Hepatocyte (in vitro differentiated cells): ENCODE results near the gene TEC.

Experiments
- CTCF ChIP-seq: fragments of 200-600 bp; sonication (generic); IDR thresholded peaks from 2 replicates; pipeline ENCODE4 v1.5.1; 2016; ENCODE audit warnings: antibody characterized with exemption, mild to moderate bottlenecking; ENCODE audit not compliant: poor library complexity
- EZH2 ChIP-seq: fragments of 200-600 bp; sonication (generic); IDR thresholded peaks from 2 replicates; pipeline ENCODE4 v1.6.1; 2016; ENCODE audit warnings: antibody characterized with exemption, mild to moderate bottlenecking, borderline replicate concordance

- TF ChIP-seq EZH2: no peak
- TF ChIP-seq CTCF: no peak
These were observed 72.7 kb downstream of the TEC start for GRCh38 chr4:48196758-48197504.
